A673 (cell line): ENCODE data around the gene IMMP2L. TPM values are rescaled to one million over a fixed set of nuclear protein-coding genes. Genes with fewer than 3 reads are reported as not detected.

Experiments
- BruUV-seq: library from RNA; stranded (reverse); fragments of 400-500 nt; replicated peaks from 2 replicates; lab custom pipeline; 2021; lab: Mats Ljungman, UMichigan
- CTCF ChIA-PET: fragments of 300-600 bp; sonication (Branson Sonifier 250); formaldehyde crosslinking; loops from one replicate; lab custom pipeline; 2022; ENCODE audit warnings: antibody characterized with exemption; lab: Charles Lee
- POLR2A ChIA-PET: fragments of 300-600 bp; sonication (Branson Sonifier 250); formaldehyde crosslinking; loops from one replicate; lab custom pipeline; 2022; ENCODE audit warnings: antibody characterized with exemption; ENCODE audit not compliant: low non-redundant PET; lab: Charles Lee
- DNase-seq: peaks from one replicate; pipeline ENCODE4 v3.0.0-alpha.2; 2015; ENCODE audit warnings: low spot score
- H3K27ac ChIP-seq: fragments of 200-600 bp; sonication (generic); 2 replicates; pipeline ENCODE4 v1.5.1; 2016; ENCODE audit warnings: mixed run types, low read depth, mild to moderate bottlenecking, mixed read lengths, antibody characterized with exemption, low read length; ENCODE audit not compliant: poor library complexity, severe bottlenecking
- H3K27me3 ChIP-seq: fragments of 200-600 bp; sonication (generic); replicated peaks from 2 replicates; pipeline ENCODE4 v1.6.1; 2017; ENCODE audit warnings: mixed run types, low read depth, mild to moderate bottlenecking, mixed read lengths, antibody characterized with exemption, low read length; ENCODE audit not compliant: insufficient read depth, poor library complexity
- H3K36me3 ChIP-seq: fragments of 200-600 bp; sonication (generic); 2 replicates; pipeline ENCODE4 v1.6.1; 2016; ENCODE audit warnings: mixed run types, mild to moderate bottlenecking, mixed read lengths, antibody characterized with exemption, low read length; ENCODE audit not compliant: insufficient read depth, poor library complexity, severe bottlenecking
- H3K4me1 ChIP-seq: fragments of 200-600 bp; sonication (generic); 2 replicates; pipeline ENCODE4 v1.6.1; 2017; ENCODE audit warnings: mixed run types, mild to moderate bottlenecking, mixed read lengths, antibody characterized with exemption, low read length; ENCODE audit not compliant: insufficient read depth, poor library complexity, severe bottlenecking
- H3K4me3 ChIP-seq: fragments of 200-600 bp; sonication (generic); 2 replicates; pipeline ENCODE4 v1.5.1; 2016; ENCODE audit warnings: low read depth, mixed run types, mild to moderate bottlenecking, mixed read lengths, low read length; ENCODE audit not compliant: poor library complexity, severe bottlenecking
- H3K9me3 ChIP-seq: fragments of 200-600 bp; sonication (generic); 2 replicates; pipeline ENCODE4 v1.6.1; 2016; ENCODE audit warnings: mixed run types, low read depth, mild to moderate bottlenecking, mixed read lengths, antibody characterized with exemption, low read length; ENCODE audit not compliant: poor library complexity, severe bottlenecking
- CTCF ChIP-seq: fragments of 300-800, 200-600 bp; sonication (generic); conservative IDR thresholded peaks from 2 replicates; pipeline ENCODE4 v1.5.1; 2017; ENCODE audit warnings: low read depth, mild to moderate bottlenecking, antibody characterized with exemption, low read length, moderate library complexity, mixed read lengths
- EZH2 ChIP-seq: fragments of 200-600 bp; sonication (generic); IDR thresholded peaks from 2 replicates; pipeline ENCODE4 v1.6.1; 2017; ENCODE audit warnings: borderline replicate concordance, low read depth, mild to moderate bottlenecking, mixed read lengths, antibody characterized with exemption, low read length; ENCODE audit not compliant: poor library complexity, severe bottlenecking
- intact Hi-C: fragments of 100-400 bp; cut with micrococcal nuclease; formaldehyde crosslinking; loops from one replicate; pipeline ENCODE4 v1.10.0; 2022; ENCODE audit not compliant: unreplicated experiment
- total RNA-seq: library from RNA; stranded (reverse); gene quantifications from 2 replicates; pipeline ENCODE4 v1.2.3, GENCODE V29; 2021

Gene IMMP2L
- total RNA-seq, 1 experiment from 2014 or later: 10.0 TPM

GRCh38 chr7:111516612-111517011, 45.7 kb downstream of the IMMP2L start:
- no peak for DNase-seq
- Histone ChIP-seq H3K4me1 (peaks cover 14% of the 10 kb centered on the region), H3K36me3 (no peaks in the 10 kb centered on the region), H3K4me3 (no peak overlapping the region), H3K27me3 (no peaks in the 10 kb centered on the region), H3K9me3 (no peaks in the 10 kb centered on the region), H3K27ac (no peak overlapping the region)
- ChIA-PET CTCF (no interaction called here), POLR2A (no interaction called here)
- no TSS peak for BruUV-seq
- no peak for TF ChIP-seq CTCF
- TF ChIP-seq EZH2: no peak
- intact Hi-C loops: no loop called here

GRCh38 chr7:111513566-111513965, 48.7 kb downstream of the IMMP2L start:
- ChIA-PET POLR2A (no interaction called here), CTCF (no interaction called here)
- no TSS peak for BruUV-seq
- Histone ChIP-seq H3K4me3 (no peak overlapping the region), H3K27ac (no peak overlapping the region), H3K9me3 (no peaks in the 10 kb centered on the region), H3K27me3 (no peaks in the 10 kb centered on the region), H3K36me3 (no peaks in the 10 kb centered on the region), H3K4me1 (peaks cover 14% of the 10 kb centered on the region)
- intact Hi-C loops: no loop called here
- no peak for DNase-seq
- TF ChIP-seq CTCF (no peak), EZH2 (no peak)

GRCh38 chr7:111511845-111512244, 50.4 kb downstream of the IMMP2L start:
- DNase-seq: no peak
- Histone ChIP-seq H3K27me3 (no peaks in the 10 kb centered on the region), H3K9me3 (no peaks in the 10 kb centered on the region), H3K4me3 (no peak overlapping the region), H3K27ac (no peak overlapping the region), H3K36me3 (no peaks in the 10 kb centered on the region), H3K4me1 (no peaks in the 10 kb centered on the region)
- ChIA-PET POLR2A (no interaction called here), CTCF (no interaction called here)
- TF ChIP-seq CTCF: no peak
- no peak for TF ChIP-seq EZH2
- BruUV-seq: no TSS peak
- intact Hi-C loops: no loop called here
